ENCODE measurements around the gene KRT5. TPM values are rescaled to one million over a fixed set of nuclear protein-coding genes. Genes with fewer than 3 reads are reported as not detected.

The KRT5 gene
- total RNA-seq, 2 experiments from 2014 or later = not detected

DNA sequence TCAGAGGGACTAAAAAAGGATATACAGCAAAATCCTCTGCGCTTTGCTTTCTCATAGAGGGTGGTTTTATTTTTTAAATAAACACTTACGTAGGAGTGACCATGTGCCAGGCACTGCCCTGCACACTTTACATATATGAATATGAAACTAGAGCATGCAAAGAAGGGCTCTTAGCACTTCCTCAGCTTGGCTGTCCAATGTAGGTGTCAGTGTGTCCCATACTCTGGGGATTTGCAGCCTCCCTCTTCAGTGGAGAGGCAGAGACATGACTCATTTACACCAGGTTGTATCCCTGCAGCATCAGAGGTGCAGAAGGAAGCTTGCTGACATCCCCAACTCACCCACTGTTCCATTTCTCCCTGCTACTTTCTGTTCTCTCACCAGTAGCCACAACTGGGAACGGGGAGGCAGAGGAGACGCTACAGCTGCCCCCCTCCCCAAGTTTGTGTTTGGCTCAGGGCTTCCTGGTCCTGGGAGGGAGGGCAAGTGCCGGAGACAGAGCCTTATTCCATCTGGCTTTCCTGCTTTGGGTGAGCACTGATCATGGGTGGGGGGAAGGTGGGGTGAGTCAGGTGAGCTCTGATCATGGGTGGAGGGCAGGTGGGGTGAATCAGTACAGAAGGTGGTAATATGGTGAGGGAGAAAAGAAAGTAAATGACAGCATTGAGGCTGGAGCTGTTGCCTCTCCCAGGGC, 4.9 kb upstream of the KRT5 start:
- peak; percentile 5 for DNase-seq
- ChIA-PET CTCF (interaction anchor here (1.0 kb wide), 1 partner anchor 11 kb away, joined by 3 read pairs; no protein-coding TSS in a partner anchor), POLR2A (no interaction called here)

DNA sequence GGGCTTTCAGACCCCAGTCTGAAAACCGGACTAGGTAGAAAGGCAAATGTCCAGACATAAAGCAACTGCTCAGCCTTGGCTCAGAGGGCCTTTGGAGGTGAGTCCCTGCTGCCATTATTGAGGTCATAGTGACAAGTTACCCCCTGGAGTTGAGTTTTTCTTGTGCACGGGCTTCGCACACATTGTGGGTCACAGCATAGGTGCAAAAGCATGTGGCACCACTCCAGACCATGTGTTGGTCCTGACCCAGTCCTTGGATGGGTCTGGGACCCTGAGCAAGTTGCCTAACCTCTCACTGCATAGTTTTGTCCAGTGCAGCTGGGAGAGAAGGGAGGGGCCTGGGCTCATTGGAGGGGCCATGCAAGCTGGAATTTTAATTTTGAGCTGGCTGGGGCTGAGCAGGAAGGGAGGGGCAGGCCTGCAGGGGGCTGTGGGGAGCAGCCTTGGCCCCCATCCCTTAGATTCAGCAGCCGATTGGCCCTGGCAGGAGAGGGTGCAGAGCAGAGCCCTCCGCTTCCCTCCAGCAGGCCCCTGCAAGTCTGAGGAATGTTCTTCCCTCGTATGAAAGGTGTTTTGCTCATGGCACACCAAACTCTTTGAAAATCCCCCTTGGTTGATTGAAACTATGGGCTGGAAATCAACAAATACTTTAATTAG, 4.2 kb upstream of the KRT5 start:
- Mint-ChIP-seq H3K4me1 (ENCODE audit: low read depth) (peaks cover 13% of the 10 kb centered on the region), H3K4me3 (no peak overlapping the region), H3K27ac (no peak overlapping the region), H3K9me3 (ENCODE audit: insufficient read depth) (no peaks in the 10 kb centered on the region), H3K27me3 (ENCODE audit: low read depth) (peaks cover under 1% of the 10 kb centered on the region), H3K36me3 (ENCODE audit: low read depth) (no peaks in the 10 kb centered on the region)
- ATAC-seq = no peak
- CTCF ChIA-PET = interaction anchor here (1.0 kb wide), 1 partner anchor 11 kb away, joined by 3 read pairs; no protein-coding TSS in a partner anchor
- POLR2A ChIA-PET = no interaction called here
- DNase-seq = peak; percentile 12

More for the DNA sequence above, 4.9 kb upstream of the KRT5 start:
- Mint-ChIP-seq H3K9me3 (ENCODE audit: insufficient read depth) (no peaks in the 10 kb centered on the region), H3K27ac (no peak overlapping the region), H3K4me1 (ENCODE audit: low read depth) (peaks cover 13% of the 10 kb centered on the region), H3K4me3 (no peak overlapping the region), H3K27me3 (ENCODE audit: low read depth) (no peaks in the 10 kb centered on the region), H3K36me3 (ENCODE audit: low read depth) (no peaks in the 10 kb centered on the region)
- no peak for ATAC-seq

DNA sequence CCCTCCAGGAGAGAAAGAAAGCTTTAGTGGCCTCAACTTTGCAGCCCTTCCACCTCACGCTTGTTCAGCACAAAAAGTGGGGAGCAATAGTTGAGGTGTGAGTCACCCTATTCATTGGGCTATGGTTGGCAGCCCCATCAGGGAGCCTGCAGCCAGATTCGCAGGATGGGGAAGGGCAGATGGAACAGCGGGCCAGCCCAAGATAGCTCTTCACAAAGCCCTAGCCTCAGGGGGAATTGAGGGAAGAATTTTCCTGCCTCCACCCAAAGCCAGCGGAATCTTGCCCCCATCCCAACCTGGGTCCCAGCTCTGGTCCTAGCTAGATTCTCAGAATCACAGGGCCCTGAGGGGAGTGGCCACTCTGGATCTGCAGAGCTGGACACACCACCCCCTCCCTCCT, 3.6 kb upstream of the KRT5 start:
- H3K27me3 Mint-ChIP-seq (ENCODE audit: low read depth) = peaks cover 4% of the 10 kb centered on the region
- ATAC-seq (no peak), DNase-seq (peak; percentile 5)
- CTCF ChIA-PET = interaction anchor here (1.0 kb wide), 1 partner anchor 10 kb away, joined by 3 read pairs; no protein-coding TSS in a partner anchor
- no peaks in the 10 kb centered on the region for H3K9me3 Mint-ChIP-seq (ENCODE audit: insufficient read depth)
- H3K4me3 Mint-ChIP-seq = no peak overlapping the region
- no peaks in the 10 kb centered on the region for H3K36me3 Mint-ChIP-seq (ENCODE audit: low read depth)
- peaks cover 13% of the 10 kb centered on the region for H3K4me1 Mint-ChIP-seq (ENCODE audit: low read depth)
- POLR2A ChIA-PET = no interaction called here
- no peak overlapping the region for H3K27ac Mint-ChIP-seq

DNA sequence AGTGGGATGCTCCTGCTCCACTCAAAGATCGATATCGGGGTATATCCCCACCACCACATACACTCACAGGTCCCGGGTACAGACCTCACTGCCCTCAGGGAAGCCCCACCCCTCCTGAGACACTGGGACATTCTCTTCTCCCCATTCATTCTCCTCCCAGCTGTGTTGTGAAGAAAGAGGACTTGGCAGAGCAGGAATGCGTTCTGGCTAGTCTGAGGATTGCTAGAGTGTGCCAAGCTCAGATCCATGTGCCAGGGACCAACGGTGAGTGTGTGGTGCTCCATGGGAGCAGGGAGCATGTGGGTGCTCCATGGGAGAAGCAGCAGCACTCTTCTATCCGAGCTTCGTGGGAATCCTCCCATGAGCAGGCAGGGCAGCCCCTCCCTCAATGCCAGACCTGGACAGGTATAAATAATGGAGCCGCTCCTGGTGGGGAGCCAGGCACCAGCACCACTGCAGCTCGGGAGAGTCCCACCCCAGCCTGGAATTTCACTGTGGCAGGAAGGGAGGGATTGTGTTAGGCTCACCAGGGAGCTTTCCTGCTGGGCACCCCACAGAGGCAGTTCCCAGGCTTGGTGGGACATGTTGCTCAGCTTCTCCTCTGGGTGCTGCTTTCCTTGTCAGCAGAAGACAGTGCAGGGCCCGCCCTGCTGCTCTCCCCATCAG, 2.3 kb upstream of the KRT5 start:
- peaks cover 6% of the 10 kb centered on the region for H3K27me3 Mint-ChIP-seq (ENCODE audit: low read depth)
- ATAC-seq = no peak
- no peaks in the 10 kb centered on the region for H3K9me3 Mint-ChIP-seq (ENCODE audit: insufficient read depth)
- H3K36me3 Mint-ChIP-seq (ENCODE audit: low read depth) = no peaks in the 10 kb centered on the region
- peak; percentile 8 for DNase-seq
- H3K4me1 Mint-ChIP-seq (ENCODE audit: low read depth) = peaks cover 13% of the 10 kb centered on the region
- no peak overlapping the region for H3K27ac Mint-ChIP-seq
- ChIA-PET CTCF (interaction anchor here (1.1 kb wide), 1 partner anchor 348 kb away, joined by 3 read pairs; no protein-coding TSS in a partner anchor), POLR2A (no interaction called here)
- H3K4me3 Mint-ChIP-seq = no peak overlapping the region

DNA sequence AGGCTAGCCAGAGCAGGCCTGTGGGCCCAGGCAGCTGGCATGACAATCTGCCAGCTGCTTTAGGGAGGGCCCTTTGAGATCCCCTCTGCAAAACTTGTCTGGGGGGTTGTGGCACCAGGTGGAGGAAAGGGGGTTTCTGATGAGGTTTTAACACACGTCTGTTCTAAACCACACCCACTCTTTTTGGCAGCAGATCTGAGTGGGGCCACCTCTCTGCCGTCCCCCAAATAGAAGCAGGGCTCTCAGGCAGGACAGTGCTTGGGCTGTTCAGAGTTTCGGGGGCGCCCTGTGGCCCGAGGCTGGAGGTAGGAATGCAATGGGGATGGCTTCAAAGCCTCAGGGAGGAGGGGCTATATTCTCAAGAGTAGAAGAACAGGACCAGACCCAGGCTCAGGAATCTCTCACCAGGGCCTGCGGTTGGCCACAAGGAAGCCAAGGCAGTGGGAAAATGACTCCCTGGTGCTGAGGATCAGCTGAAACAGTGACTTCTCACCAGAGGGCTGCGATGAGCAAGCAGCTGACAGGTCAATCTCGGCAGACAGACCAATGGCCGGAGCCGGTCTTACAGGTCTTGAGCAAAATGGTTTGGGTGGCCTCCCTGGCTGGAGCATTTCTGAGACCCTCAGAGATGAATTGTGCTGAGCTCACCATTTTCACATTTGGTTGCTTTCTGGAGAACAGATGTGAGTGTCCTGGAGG, 1.5 kb upstream of the KRT5 start:
- ChIA-PET CTCF (interaction anchor here (1.1 kb wide), 1 partner anchor 349 kb away, joined by 3 read pairs; no protein-coding TSS in a partner anchor), POLR2A (no interaction called here)
- Mint-ChIP-seq H3K4me3 (no peak overlapping the region), H3K36me3 (ENCODE audit: low read depth) (no peaks in the 10 kb centered on the region), H3K27ac (no peak overlapping the region), H3K27me3 (ENCODE audit: low read depth) (peaks cover 6% of the 10 kb centered on the region), H3K9me3 (ENCODE audit: insufficient read depth) (no peaks in the 10 kb centered on the region), H3K4me1 (ENCODE audit: low read depth) (peaks cover 8% of the 10 kb centered on the region)
- DNase-seq = peak; percentile 15
- ATAC-seq = no peak

DNA sequence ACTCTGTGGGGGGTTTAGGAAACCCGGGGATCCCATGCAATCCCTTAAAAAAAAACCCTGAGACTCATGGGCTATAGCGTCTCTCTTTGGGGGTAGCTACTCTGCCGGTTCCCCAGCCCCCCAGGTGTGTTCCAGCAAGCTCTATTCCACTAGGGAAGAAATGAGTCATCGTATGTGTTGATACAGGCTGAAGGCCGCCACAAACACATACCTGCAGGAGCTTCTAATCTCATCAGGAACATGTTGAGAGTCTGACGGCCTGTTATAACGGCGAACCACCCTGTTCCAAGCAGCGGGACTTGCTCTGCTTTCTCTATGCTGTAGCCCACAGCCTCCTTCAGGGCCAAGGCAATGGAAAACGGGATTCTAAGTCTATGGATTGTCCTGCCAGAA, 977 bp upstream of the KRT5 start:
- H3K4me3 Mint-ChIP-seq = no peak overlapping the region
- H3K4me1 Mint-ChIP-seq (ENCODE audit: low read depth) = peaks cover 3% of the 10 kb centered on the region
- DNase-seq (peak; percentile 14), ATAC-seq (no peak)
- CTCF ChIA-PET = no interaction called here
- H3K27me3 Mint-ChIP-seq (ENCODE audit: low read depth) = peaks cover 8% of the 10 kb centered on the region
- no peaks in the 10 kb centered on the region for H3K36me3 Mint-ChIP-seq (ENCODE audit: low read depth)
- no peaks in the 10 kb centered on the region for H3K9me3 Mint-ChIP-seq (ENCODE audit: insufficient read depth)
- H3K27ac Mint-ChIP-seq = no peak overlapping the region
- POLR2A ChIA-PET = no interaction called here

DNA sequence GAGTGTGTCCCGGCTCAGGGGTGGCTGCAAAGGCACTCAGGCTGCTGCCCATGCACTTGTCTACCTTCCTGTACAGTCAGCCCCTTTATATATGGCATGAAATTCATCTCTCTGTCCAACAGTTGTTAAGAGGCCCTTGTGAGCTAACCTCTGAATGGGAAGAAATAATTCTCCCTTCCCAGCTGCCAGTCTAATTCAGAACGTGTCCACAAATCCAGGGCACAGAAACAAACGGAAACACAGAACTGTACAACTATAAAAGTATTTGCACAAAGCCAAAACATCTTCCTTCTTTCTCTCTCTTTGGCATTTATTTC, 849 bp downstream of the KRT5 start:
- ChIA-PET POLR2A (no interaction called here), CTCF (no interaction called here)
- H3K9me3 Mint-ChIP-seq (ENCODE audit: insufficient read depth) = no peaks in the 10 kb centered on the region
- H3K4me3 Mint-ChIP-seq = no peak overlapping the region
- peak; percentile 12 for DNase-seq
- H3K27ac Mint-ChIP-seq = no peak overlapping the region
- no peaks in the 10 kb centered on the region for H3K36me3 Mint-ChIP-seq (ENCODE audit: low read depth)
- ATAC-seq = no peak
- no peaks in the 10 kb centered on the region for H3K4me1 Mint-ChIP-seq (ENCODE audit: low read depth)
- peaks cover 11% of the 10 kb centered on the region for H3K27me3 Mint-ChIP-seq (ENCODE audit: low read depth)

DNA sequence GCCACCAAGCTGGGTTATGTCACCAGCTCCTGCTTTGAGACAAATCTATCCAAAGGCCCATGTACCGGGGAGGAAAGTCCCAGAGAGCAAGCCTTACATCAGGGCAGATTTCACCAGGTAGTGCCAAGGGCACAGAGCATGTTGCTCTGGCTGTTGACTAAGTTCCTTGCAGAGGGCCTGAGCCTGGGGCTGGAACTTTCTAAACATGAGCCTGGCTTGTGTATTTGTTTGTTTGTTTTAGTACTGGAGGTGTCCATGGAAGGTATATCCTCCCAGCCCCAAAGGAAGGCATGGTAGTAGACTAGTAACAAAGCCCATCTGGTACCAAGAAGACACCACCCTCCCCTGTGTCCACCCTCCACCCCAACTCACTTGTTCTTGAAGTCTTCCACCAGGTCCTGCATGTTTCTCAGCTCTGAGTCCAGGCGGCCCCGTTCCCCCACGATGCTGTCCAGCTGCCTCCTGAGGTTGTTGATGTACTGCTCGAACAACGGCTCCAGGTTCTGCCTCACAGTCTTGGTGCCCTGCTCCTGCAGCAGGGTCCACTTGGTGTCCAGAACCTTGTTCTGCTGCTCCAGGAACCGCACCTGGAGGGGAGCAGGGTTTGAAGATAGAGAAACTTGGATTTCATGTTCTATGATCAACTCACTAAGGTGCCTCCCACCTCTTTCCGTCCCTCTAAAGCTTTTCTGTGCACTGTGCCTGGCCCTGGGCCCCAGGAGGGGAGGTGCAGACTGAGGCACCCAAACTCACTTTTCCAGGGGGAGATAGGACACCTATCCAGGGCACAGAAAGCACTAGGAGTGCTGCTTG, 1.4 kb downstream of the KRT5 start:
- Mint-ChIP-seq H3K27ac (no peak overlapping the region), H3K4me1 (ENCODE audit: low read depth) (no peaks in the 10 kb centered on the region), H3K9me3 (ENCODE audit: insufficient read depth) (no peaks in the 10 kb centered on the region), H3K27me3 (ENCODE audit: low read depth) (peaks cover 13% of the 10 kb centered on the region), H3K4me3 (no peak overlapping the region), H3K36me3 (ENCODE audit: low read depth) (no peaks in the 10 kb centered on the region)
- ChIA-PET CTCF (no interaction called here), POLR2A (no interaction called here)
- ATAC-seq (no peak), DNase-seq (peak; percentile 14)

DNA sequence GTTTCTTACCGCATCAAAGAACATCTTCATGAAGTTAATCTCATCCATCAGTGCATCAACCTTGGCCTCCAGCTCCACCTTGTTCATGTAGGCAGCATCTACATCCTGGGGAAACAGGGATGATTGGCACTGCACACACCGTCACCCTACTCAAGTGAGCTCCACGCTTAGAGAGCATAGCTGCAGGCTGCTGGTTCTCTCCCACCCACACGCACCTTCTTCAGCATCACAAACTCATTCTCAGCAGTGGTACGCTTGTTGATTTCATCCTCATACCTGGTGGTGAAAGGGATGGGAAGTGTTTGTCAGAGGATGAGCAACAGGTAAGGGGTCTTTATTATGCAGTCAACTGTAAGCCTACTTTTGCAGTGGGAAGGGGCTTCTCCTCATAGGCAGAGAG, 2.3 kb downstream of the KRT5 start:
- CTCF ChIA-PET = no interaction called here

DNA sequence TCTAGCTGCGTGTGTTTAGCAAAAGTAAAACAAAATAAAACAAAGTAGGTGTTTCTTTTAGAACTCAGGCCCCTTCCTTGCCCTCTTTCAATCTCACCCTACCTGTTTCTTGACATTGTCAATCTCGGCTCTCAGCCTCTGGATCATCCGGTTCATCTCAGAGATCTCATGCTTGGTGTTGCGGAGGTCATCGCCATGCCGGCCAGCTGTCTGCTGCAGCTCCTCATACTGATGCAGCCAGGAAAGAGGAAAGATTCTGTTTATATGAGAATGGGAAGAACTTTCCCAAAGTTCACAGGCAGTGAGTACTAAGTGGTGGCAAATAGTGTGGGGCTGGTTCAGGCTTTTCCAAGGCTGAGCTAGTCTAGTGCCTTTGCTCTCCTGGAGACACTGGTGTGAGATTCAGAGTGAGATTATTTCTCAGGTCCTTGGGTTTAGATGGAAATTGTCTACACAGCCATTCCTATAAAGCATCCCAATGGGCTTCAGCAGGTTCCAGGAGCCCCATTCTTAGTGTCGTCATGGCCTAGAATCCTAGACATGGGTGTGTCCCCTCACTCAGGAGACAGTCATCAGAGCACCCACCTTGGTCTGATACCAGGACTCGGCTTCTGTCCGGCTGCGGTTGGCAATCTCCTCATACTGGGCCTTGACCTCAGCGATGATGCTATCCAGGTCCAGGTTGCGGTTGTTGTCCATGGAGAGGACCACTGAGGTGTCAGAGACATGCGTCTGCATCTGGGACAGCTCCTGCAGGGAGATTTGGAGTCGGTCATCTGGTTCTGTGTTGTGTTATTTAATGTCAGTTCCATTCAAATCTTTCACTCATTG, 3.0 kb downstream of the KRT5 start:
- Mint-ChIP-seq H3K27me3 (ENCODE audit: low read depth) (peaks cover 16% of the 10 kb centered on the region), H3K4me3 (no peak overlapping the region), H3K36me3 (ENCODE audit: low read depth) (no peaks in the 10 kb centered on the region), H3K4me1 (ENCODE audit: low read depth) (no peaks in the 10 kb centered on the region), H3K9me3 (ENCODE audit: insufficient read depth) (no peaks in the 10 kb centered on the region), H3K27ac (no peak overlapping the region)
- DNase-seq (peak; percentile 11), ATAC-seq (no peak)
- ChIA-PET POLR2A (no interaction called here), CTCF (interaction anchor here (1.6 to 1.7 kb wide), 2 partner anchors 9 to 363 kb away, joined by 4 to 9 read pairs; no protein-coding TSS in a partner anchor)

More for the DNA sequence above, 2.3 kb downstream of the KRT5 start:
- Mint-ChIP-seq H3K4me1 (ENCODE audit: low read depth) (no peaks in the 10 kb centered on the region), H3K27ac (no peak overlapping the region), H3K36me3 (ENCODE audit: low read depth) (no peaks in the 10 kb centered on the region), H3K4me3 (no peak overlapping the region), H3K27me3 (ENCODE audit: low read depth) (peaks cover 16% of the 10 kb centered on the region), H3K9me3 (ENCODE audit: insufficient read depth) (no peaks in the 10 kb centered on the region)
- no peak for ATAC-seq
- DNase-seq = peak; percentile 12
- POLR2A ChIA-PET = no interaction called here

Measured in activated CD8-positive, alpha-beta T cell treated with anti-CD3 and anti-CD28 coated beads, Interleukin-2, amount 10 ng/mL, durations not matched to agents 7 days and 5 days (primary cell).